ENCODE results near the gene MTX2. TPM values are rescaled to one million over a fixed set of nuclear protein-coding genes. Genes with fewer than 3 reads are reported as not detected.

The MTX2 gene
- total and polyA plus RNA-seq, 2 donors (not counting 3 experiments of a cell fraction or from before 2014, with no cell fraction given) = 31.3 TPM

DNA sequence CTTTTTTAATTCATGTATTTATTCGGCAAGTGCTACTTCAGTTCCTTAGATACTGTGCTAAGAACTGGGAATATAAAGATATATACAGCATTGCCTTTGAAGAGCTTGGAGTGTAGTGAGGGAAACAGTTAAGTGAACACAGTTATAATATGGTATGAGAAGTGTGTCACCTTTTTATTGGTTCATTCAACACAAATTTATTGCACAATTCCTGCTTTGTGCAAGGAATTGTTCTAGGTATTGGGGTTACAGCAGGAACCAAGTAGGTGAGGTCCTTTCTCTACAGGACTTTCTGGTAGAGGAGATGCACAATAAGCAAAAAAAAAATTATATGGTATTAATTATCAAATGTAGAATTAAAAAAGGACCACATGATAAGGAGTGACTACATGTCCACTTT lies 65.5 kb downstream of the MTX2 start:
- H3K4me3 ChIP-seq (replicated peaks in 1 of 3; ENCODE audit: insufficient read depth in 1 of 3, low read depth in 1 of 3, low read length in 3 of 3) = no peak overlapping the region
- FAIRE-seq (no peak), DNase-seq (ENCODE audit: low read depth, low spot score) (no peak)
- H3K4me1 ChIP-seq (ENCODE audit: control insufficient read depth, extremely low read depth, insufficient read depth, low read length) = no peaks in the 10 kb centered on the region
- TF ChIP-seq POLR2AphosphoS5 (IDR thresholded peaks at IDR 0.05; ENCODE audit: insufficient read depth, low read depth, low read length) (no peak), POLR2A (IDR thresholded peaks at IDR 0.05; ENCODE audit: low read depth, low read length) (no peak), GATA2 (IDR thresholded peaks at IDR 0.05; ENCODE audit: insufficient read depth, insufficient read length, low read depth, low read length) (no peak), MYC (IDR thresholded peaks at IDR 0.05; ENCODE audit: low read depth, low read length) (no peak), MAX (IDR thresholded peaks at IDR 0.05; ENCODE audit: insufficient read depth, insufficient read length) (no peak), JUN (IDR thresholded peaks at IDR 0.05; ENCODE audit: borderline replicate concordance, insufficient read depth, insufficient read length, low read depth) (no peak), CTCF (IDR thresholded peaks at IDR 0.05; ENCODE audit: extremely low read depth in 1 of 2, insufficient read depth in 1 of 2, low read depth in 1 of 2, low read length in 2 of 2) (no peak), EZH2 (IDR thresholded peaks at IDR 0.05; ENCODE audit: borderline replicate concordance, low read depth, low read length, severe bottlenecking) (no peak), FOS (IDR thresholded peaks at IDR 0.05; ENCODE audit: borderline replicate concordance, insufficient read depth, low read length) (no peak)
- H3K4me2 ChIP-seq (ENCODE audit: insufficient read depth, low read length) = no peak overlapping the region
- H2AFZ ChIP-seq (ENCODE audit: low read depth, low read length) = no peak overlapping the region
- CTCF ChIA-PET = no interaction called here
- no peak overlapping the region for H3K9ac ChIP-seq (replicated peaks; ENCODE audit: extremely low read depth, insufficient read depth, low read length)
- no peaks in the 10 kb centered on the region for H3K79me2 ChIP-seq (ENCODE audit: control insufficient read depth, insufficient read depth, low read length)
- no peaks in the 10 kb centered on the region for H3K9me3 ChIP-seq (replicated peaks; ENCODE audit: control insufficient read depth, insufficient read depth, low read length)
- dilution Hi-C loops (cut with MboI; ENCODE audit: extremely low pct_ligation_motif_present, low sequenced_read_pairs) (no loop called here), intact Hi-C loops (cut with micrococcal nuclease) (no loop called here)
- no peak overlapping the region for H3K27ac ChIP-seq (ENCODE audit: insufficient read depth, low read depth, low read length)
- H3K9me1 ChIP-seq (replicated peaks; ENCODE audit: control insufficient read depth, extremely low read depth, insufficient read depth, low read length) = no peaks in the 10 kb centered on the region
- no peaks in the 10 kb centered on the region for H3K27me3 ChIP-seq (ENCODE audit: control insufficient read depth in 2 of 2, insufficient read depth in 2 of 2, low read length in 2 of 2)
- H3K36me3 ChIP-seq (ENCODE audit: control insufficient read depth in 2 of 2, extremely low read depth in 1 of 2, insufficient read depth in 2 of 2, low read length in 2 of 2) = peaks cover 0 to 6% of the 10 kb centered on the region in 2 experiments
- no TSS peak for BruUV-seq (replicated peaks)
- POLR2A ChIA-PET = no interaction called here
- H4K20me1 ChIP-seq (replicated peaks; ENCODE audit: control insufficient read depth, extremely low read depth, insufficient read depth, low read length) = no peaks in the 10 kb centered on the region
